ENCODE data around the gene PAAF1. TPM values are rescaled to one million over a fixed set of nuclear protein-coding genes. Genes with fewer than 3 reads are reported as not detected.

Gene PAAF1
- total RNA-seq, result 4.7 and 11.6 TPM in 2 replicates

GRCh38 chr11:73876424-73877310 is at the start of gene PAAF1, which contains the start of gene COA4:
Gene PAAF1, plus strand, starts transcription at chr11:73876999. Its CDS starts 23 bp downstream, at chr11:73877022.
Gene COA4, minus strand, starts transcription at chr11:73876846. Its CDS starts 3,468 bp downstream, at chr11:73873378.

GRCh38 chr11:73950869-73951710 is 74.3 kb downstream of the PAAF1 start, which contains the start of gene DNAJB13:
Gene DNAJB13, plus strand, starts transcription at chr11:73951026. Its CDS starts 44 bp downstream, at chr11:73951070.

Other genes starting within 250 kb of the PAAF1 start
- 0.16 and 1.6 TPM in 2 replicates for gene PLEKHB1, start 230.4 kb upstream of the PAAF1 start, total RNA-seq
- 83.1 and 151 TPM in 2 replicates for gene RAB6A, start 115.9 kb upstream of the PAAF1 start, total RNA-seq
- gene MRPL48, start 89.1 kb upstream of the PAAF1 start, total RNA-seq, result 28.2 and 30.2 TPM in 2 replicates
- gene COA4, start 153 bp upstream of the PAAF1 start, total RNA-seq, result 46.3 and 53.7 TPM in 2 replicates
- gene DNAJB13, start 74.0 kb downstream of the PAAF1 start, total RNA-seq, result not detected in 2 replicates
- 0.97 and 4.3 TPM in 2 replicates for gene UCP2, start 105.8 kb downstream of the PAAF1 start, total RNA-seq
- 0.16 and 0.57 TPM in 2 replicates for gene UCP3, start 132.1 kb downstream of the PAAF1 start, total RNA-seq

Measured in bladder microvascular endothelial cell (primary cell).